Endodermal cell (in vitro differentiated cells): ENCODE measurements around the gene RTF1. TPM values are rescaled to one million over a fixed set of nuclear protein-coding genes. Genes with fewer than 3 reads are reported as not detected.

Experiments
- DNase-seq: peaks from one replicate; pipeline ENCODE4 v3.0.0-alpha.2; 2017
- H3K27ac ChIP-seq: 2 replicates; pipeline ENCODE4 v1.5.1; 2013; ENCODE audit warnings: mild to moderate bottlenecking, low read depth, low read length, moderate library complexity
- H3K27me3 ChIP-seq: 2 replicates; pipeline ENCODE4 v1.6.1; 2013; ENCODE audit warnings: mild to moderate bottlenecking, low read length, moderate library complexity; ENCODE audit not compliant: insufficient read depth, control insufficient read depth, poor library complexity, severe bottlenecking
- H3K36me3 ChIP-seq: 2 replicates; pipeline ENCODE4 v1.7.0; 2013; ENCODE audit warnings: mild to moderate bottlenecking, low read length, moderate library complexity; ENCODE audit not compliant: control insufficient read depth, insufficient read depth
- H3K4me1 ChIP-seq: one replicate; pipeline ENCODE4 v1.7.0; 2013; ENCODE audit warnings: low read length; ENCODE audit not compliant: control insufficient read depth, insufficient read depth
- H3K4me3 ChIP-seq: 2 replicates; pipeline ENCODE4 v1.5.1; 2013; ENCODE audit warnings: mild to moderate bottlenecking, low read length, moderate library complexity
- H3K9ac ChIP-seq: 2 replicates; pipeline ENCODE4 v1.6.1; 2013; ENCODE audit warnings: mild to moderate bottlenecking, low read length, moderate library complexity; ENCODE audit not compliant: poor library complexity, severe bottlenecking; ENCODE audit errors: extremely low read depth
- H3K9me3 ChIP-seq: 2 replicates; pipeline ENCODE4 v1.6.1; 2013; ENCODE audit warnings: mild to moderate bottlenecking, low read length, moderate library complexity; ENCODE audit not compliant: control insufficient read depth
- H3K27ac Mint-ChIP-seq: 2 replicates; pipeline ENCODE4 v1.8.0; 2020; ENCODE audit warnings: mixed read lengths
- H3K27me3 Mint-ChIP-seq: 2 replicates; pipeline ENCODE4 v1.8.0; 2021; ENCODE audit warnings: mild to moderate bottlenecking, mixed read lengths; ENCODE audit not compliant: insufficient read depth
- H3K36me3 Mint-ChIP-seq: 2 replicates; pipeline ENCODE4 v1.8.0; 2020; ENCODE audit warnings: low read depth, mixed read lengths
- H3K4me1 Mint-ChIP-seq: 2 replicates; pipeline ENCODE4 v1.8.0; 2020; ENCODE audit warnings: mixed read lengths
- H3K4me3 Mint-ChIP-seq: 2 replicates; pipeline ENCODE4 v1.8.0; 2020; ENCODE audit warnings: mild to moderate bottlenecking, moderate library complexity, mixed read lengths
- H3K9me3 Mint-ChIP-seq: 2 replicates; pipeline ENCODE4 v1.8.0; 2020; ENCODE audit warnings: mild to moderate bottlenecking, mixed read lengths
- WGBS, 2 experiments: methylation state at CpG; one replicate each; pipeline versions ENCODE4 v1.1.5 to v1.1.7; 2013; ENCODE audit warnings: missing lambda C conversion rate in 2 of 2, mixed read lengths in 1 of 2; ENCODE audit not compliant: insufficient coverage in 1 of 2, insufficient read length in 1 of 2; 5-methylcytosine and 5-hydroxymethylcytosine counted together
- total RNA-seq, 2 donors: library from RNA; stranded (reverse); fragmentation: NEBNext Ultra II Directional in 1 of 2; extraction: Animal tissue kit (Norgen Biotek cat#: 25700) in 1 of 2; gene quantifications; 2 replicates in 1 of 2; 3 replicates in 1 of 2; pipeline ENCODE4 v1.2.1, GENCODE V29; 2021
- TF ChIP-seq, protein P1 (sequence below): fragments of 200-600 bp; sonication (generic); conservative IDR thresholded peaks from 2 replicates; pipeline ENCODE4 v1.5.0; 2021; ENCODE audit warnings: antibody characterized with exemption, mild to moderate bottlenecking

The RTF1 gene
- total RNA-seq, 2 donors from 2014 or later = 48.6 to 66.3 TPM

DNA sequence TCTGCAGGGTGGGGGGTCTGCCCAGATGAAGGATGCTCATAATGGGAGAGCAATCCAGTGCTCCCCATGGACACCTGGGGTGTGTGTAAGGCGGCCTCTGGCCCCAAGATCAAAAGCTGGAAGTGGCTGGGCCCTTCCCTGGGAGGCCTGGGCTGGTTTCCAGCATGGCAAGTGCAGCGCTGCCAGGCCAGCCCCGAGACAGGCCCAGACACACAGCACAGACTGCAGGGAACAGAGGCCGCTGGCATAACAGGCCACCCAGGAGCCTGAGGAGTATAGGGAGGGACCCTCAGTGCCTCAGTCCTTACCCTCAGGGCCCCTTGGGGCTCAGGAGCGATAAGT lies 86.7 kb downstream of the RTF1 start:
- H3K4me3 ChIP-seq = no peak overlapping the region
- no peak overlapping the region for H3K27ac Mint-ChIP-seq
- no peak overlapping the region for H3K27ac ChIP-seq
- DNase-seq = no peak
- no peaks in the 10 kb centered on the region for H3K36me3 Mint-ChIP-seq
- peaks cover 5% of the 10 kb centered on the region for H3K4me1 Mint-ChIP-seq
- 84 to 88% methylated on average over 4 to 5 of the region's 5 CpGs for WGBS, 2 experiments
- H3K27me3 Mint-ChIP-seq = peaks cover 99% of the 10 kb centered on the region
- peaks cover 96% of the 10 kb centered on the region for H3K27me3 ChIP-seq
- H3K9ac ChIP-seq = no peak overlapping the region
- TF ChIP-seq, protein P1, sequence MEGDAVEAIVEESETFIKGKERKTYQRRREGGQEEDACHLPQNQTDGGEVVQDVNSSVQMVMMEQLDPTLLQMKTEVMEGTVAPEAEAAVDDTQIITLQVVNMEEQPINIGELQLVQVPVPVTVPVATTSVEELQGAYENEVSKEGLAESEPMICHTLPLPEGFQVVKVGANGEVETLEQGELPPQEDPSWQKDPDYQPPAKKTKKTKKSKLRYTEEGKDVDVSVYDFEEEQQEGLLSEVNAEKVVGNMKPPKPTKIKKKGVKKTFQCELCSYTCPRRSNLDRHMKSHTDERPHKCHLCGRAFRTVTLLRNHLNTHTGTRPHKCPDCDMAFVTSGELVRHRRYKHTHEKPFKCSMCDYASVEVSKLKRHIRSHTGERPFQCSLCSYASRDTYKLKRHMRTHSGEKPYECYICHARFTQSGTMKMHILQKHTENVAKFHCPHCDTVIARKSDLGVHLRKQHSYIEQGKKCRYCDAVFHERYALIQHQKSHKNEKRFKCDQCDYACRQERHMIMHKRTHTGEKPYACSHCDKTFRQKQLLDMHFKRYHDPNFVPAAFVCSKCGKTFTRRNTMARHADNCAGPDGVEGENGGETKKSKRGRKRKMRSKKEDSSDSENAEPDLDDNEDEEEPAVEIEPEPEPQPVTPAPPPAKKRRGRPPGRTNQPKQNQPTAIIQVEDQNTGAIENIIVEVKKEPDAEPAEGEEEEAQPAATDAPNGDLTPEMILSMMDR = no peak
- H3K4me1 ChIP-seq = peaks cover 4% of the 10 kb centered on the region
- no peak overlapping the region for H3K4me3 Mint-ChIP-seq
- H3K9me3 Mint-ChIP-seq = no peaks in the 10 kb centered on the region
- no peaks in the 10 kb centered on the region for H3K9me3 ChIP-seq
- H3K36me3 ChIP-seq = no peaks in the 10 kb centered on the region

DNA sequence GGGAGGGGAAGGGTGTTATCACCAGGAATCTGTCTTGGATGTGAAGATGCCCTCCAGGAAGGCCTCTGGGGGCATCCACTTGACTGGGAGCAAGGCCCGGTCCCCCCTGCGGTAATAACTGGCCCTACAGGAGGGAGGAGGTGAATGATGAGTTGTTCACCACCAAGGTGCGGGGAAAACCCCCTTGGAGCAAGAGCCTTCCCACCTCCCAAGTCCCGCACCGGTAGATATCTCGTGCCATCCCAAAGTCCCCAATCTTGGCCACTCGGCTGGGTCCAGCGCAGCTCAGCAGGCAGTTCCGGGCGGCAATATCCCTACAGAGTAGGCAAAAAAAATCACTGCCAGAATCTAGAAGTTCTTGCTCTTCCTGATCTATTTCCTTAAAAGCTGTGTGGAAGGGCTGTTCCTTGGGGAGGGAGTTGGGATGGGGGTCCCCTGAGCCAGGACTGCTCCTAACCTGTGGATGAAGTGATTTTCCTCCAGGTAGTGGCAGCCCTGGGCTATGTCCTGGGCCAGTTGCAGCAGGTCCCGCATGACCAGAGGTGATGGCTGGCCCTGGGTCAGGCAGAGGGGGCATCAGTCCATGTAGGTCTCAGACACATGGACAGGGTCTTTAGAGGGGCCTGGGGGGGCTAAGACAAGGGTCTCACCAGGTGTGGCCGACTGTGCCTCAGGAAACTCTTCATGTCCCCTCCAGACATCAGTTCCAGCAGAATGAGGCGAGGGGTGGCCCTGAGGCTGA lies 88.0 kb downstream of the RTF1 start:
- no peak for DNase-seq
- H3K4me1 Mint-ChIP-seq = peaks cover 5% of the 10 kb centered on the region
- WGBS, 2 experiments = 84 to 92% methylated on average over 8 to 13 of the region's 13 CpGs
- H3K9ac ChIP-seq = no peak overlapping the region
- H3K27ac ChIP-seq = no peak overlapping the region
- peaks cover 4% of the 10 kb centered on the region for H3K4me1 ChIP-seq
- H3K36me3 ChIP-seq = no peaks in the 10 kb centered on the region
- no peak overlapping the region for H3K27ac Mint-ChIP-seq
- no peaks in the 10 kb centered on the region for H3K36me3 Mint-ChIP-seq
- no peaks in the 10 kb centered on the region for H3K9me3 ChIP-seq
- TF ChIP-seq, protein P1 = no peak
- H3K27me3 ChIP-seq = peaks cover 96% of the 10 kb centered on the region
- H3K4me3 ChIP-seq = no peak overlapping the region
- peaks cover 98% of the 10 kb centered on the region for H3K27me3 Mint-ChIP-seq
- H3K4me3 Mint-ChIP-seq = no peak overlapping the region
- H3K9me3 Mint-ChIP-seq = no peaks in the 10 kb centered on the region

DNA sequence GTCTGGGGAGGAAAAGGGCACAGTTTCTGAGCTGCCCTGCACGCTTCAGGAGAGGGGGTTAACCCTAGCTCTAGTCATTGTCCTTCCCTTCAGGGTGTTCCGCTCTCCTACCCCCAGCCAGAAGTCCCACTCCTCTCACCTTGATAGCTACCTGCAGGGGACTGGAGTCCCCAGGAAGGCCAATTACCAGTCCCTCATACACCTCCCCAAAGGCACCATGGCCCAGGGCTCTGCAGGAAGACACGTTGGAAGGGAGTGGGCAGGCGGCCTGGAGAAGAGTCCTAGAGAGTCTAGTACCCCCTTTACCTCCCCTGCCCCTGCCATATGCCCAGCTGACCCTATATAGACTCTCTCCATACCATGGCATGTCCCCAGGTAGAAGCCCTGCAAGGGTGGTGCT lies 88.9 kb downstream of the RTF1 start:
- H3K36me3 Mint-ChIP-seq = no peaks in the 10 kb centered on the region
- no peak overlapping the region for H3K4me3 Mint-ChIP-seq
- Histone ChIP-seq H3K9me3 (no peaks in the 10 kb centered on the region), H3K4me1 (peaks cover 4% of the 10 kb centered on the region), H3K36me3 (no peaks in the 10 kb centered on the region), H3K27me3 (peaks cover 96% of the 10 kb centered on the region), H3K27ac (no peak overlapping the region), H3K9ac (no peak overlapping the region), H3K4me3 (no peak overlapping the region)
- WGBS, 2 experiments = 85 to 92% methylated on average over 2 to 4 of the region's 4 CpGs
- H3K27ac Mint-ChIP-seq = no peak overlapping the region
- H3K4me1 Mint-ChIP-seq = peaks cover 5% of the 10 kb centered on the region
- no peak for DNase-seq
- TF ChIP-seq, protein P1 = no peak
- H3K27me3 Mint-ChIP-seq = peaks cover 98% of the 10 kb centered on the region
- no peaks in the 10 kb centered on the region for H3K9me3 Mint-ChIP-seq
